Activated T-helper 1 cell treated with anti-CD3 and anti-CD28 coated beads, Interleukin-12 subunit alpha, Interleukin-12 subunit beta, Interleukin-2, Interleukin-4 antibody, amounts not matched to agents 30 ng/mL and 10 ng/mL and 1 ng/mL, durations not matched to agents 14 hours and 24 hours and 36 hours (primary cell): ENCODE data around the gene TRPM2. TPM values are rescaled to one million over a fixed set of nuclear protein-coding genes. Genes with fewer than 3 reads are reported as not detected.
"Not testable (repeated sequence)": the region's sequence is repeated elsewhere in the genome, so short reads cannot be mapped to it uniquely, and the experiment has no call there.

Experiments used
- DNase-seq: peaks from one replicate; pipeline ENCODE4 v3.0.0; 2021; ENCODE audit warnings: low spot score
- H3K27ac Mint-ChIP-seq: one replicate; pipeline ENCODE4 v1.8.0; 2021; ENCODE audit warnings: mild to moderate bottlenecking, mixed read lengths
- H3K27me3 Mint-ChIP-seq: one replicate; pipeline ENCODE4 v1.8.0; 2022; ENCODE audit warnings: mild to moderate bottlenecking, moderate library complexity, mixed read lengths; ENCODE audit not compliant: insufficient read depth
- H3K36me3 Mint-ChIP-seq: one replicate; pipeline ENCODE4 v1.8.0; 2021; ENCODE audit warnings: low read depth, mixed read lengths
- H3K4me1 Mint-ChIP-seq: one replicate; pipeline ENCODE4 v1.8.0; 2021; ENCODE audit warnings: low read depth, mixed read lengths
- H3K4me3 Mint-ChIP-seq: one replicate; pipeline ENCODE4 v1.8.0; 2021; ENCODE audit warnings: mild to moderate bottlenecking, moderate library complexity, mixed read lengths
- H3K9me3 Mint-ChIP-seq: one replicate; pipeline ENCODE4 v1.8.0; 2021; ENCODE audit warnings: mixed read lengths
- intact Hi-C: fragments of 100-400 bp; cut with micrococcal nuclease; formaldehyde crosslinking; loops from one replicate; pipeline ENCODE4 v1.15.1; 2024
- total RNA-seq: library from RNA; stranded (reverse); gene quantifications from 2 replicates; pipeline ENCODE4 v1.2.3, GENCODE V29; 2022

TRPM2 gene
- total RNA-seq, 1 donor from 2014 or later, result 15.2 TPM

DNA sequence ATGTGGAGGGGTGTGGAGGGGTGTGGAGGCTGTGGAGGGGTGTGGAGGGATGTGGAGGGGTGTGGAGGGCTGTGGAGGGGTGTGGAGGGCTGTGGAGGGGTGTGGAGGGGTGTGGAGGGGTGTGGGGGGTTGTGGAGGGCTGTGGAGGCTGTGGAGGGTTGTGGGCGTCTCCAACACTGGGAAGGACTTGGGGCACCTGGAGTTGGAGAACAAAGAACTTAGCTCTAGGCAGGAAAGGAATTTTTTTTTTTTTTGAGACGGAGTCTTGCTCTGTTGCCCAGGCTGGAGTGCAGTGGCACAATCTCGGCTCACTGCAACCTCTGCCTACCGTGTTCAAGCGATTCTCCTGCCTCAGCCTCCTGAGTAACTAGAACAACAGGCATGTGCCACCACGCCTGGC, 43.4 kb downstream of the TRPM2 start:
- DNase-seq, H3K4me1 Mint-ChIP-seq, H3K27me3 Mint-ChIP-seq, intact Hi-C loops, H3K36me3 Mint-ChIP-seq, H3K9me3 Mint-ChIP-seq, H3K4me3 Mint-ChIP-seq, H3K27ac Mint-ChIP-seq: not testable (repeated sequence)

- H3K27me3 Mint-ChIP-seq, result peaks cover 5% of the 10 kb centered on the region
- no peak overlapping the region for H3K27ac Mint-ChIP-seq
- no peak for DNase-seq
- intact Hi-C loops, result no loop called here
- peaks cover 7% of the 10 kb centered on the region for H3K36me3 Mint-ChIP-seq
- no peak overlapping the region for H3K4me3 Mint-ChIP-seq
- peaks cover 7% of the 10 kb centered on the region for H3K4me1 Mint-ChIP-seq
- H3K9me3 Mint-ChIP-seq, result no peaks in the 10 kb centered on the region
These were observed 44.1 kb downstream of the TRPM2 start for GRCh38 chr21:44397431-44398031.

DNA sequence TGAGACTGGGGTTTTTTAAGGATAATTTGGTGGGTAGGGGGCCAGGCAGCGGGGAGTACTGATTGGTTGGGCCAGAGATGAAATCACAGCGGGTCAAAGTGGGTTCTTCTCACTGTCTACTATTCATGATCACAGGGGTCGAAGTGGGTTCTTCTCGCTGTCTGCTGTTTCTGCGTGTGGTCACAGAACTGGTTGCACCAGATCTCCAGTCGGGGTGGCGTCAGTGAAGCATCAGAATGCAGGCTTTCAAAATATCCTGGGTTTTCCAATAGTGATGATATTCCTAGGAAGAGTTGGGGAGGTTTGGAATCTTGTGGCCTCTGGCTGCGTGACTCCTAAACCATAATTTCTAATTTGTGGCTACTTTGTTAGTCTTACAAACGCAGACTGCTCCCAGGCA, 45.1 kb downstream of the TRPM2 start:
- DNase-seq, result no peak
- no peak overlapping the region for H3K4me3 Mint-ChIP-seq
- no peak overlapping the region for H3K27ac Mint-ChIP-seq

DNA sequence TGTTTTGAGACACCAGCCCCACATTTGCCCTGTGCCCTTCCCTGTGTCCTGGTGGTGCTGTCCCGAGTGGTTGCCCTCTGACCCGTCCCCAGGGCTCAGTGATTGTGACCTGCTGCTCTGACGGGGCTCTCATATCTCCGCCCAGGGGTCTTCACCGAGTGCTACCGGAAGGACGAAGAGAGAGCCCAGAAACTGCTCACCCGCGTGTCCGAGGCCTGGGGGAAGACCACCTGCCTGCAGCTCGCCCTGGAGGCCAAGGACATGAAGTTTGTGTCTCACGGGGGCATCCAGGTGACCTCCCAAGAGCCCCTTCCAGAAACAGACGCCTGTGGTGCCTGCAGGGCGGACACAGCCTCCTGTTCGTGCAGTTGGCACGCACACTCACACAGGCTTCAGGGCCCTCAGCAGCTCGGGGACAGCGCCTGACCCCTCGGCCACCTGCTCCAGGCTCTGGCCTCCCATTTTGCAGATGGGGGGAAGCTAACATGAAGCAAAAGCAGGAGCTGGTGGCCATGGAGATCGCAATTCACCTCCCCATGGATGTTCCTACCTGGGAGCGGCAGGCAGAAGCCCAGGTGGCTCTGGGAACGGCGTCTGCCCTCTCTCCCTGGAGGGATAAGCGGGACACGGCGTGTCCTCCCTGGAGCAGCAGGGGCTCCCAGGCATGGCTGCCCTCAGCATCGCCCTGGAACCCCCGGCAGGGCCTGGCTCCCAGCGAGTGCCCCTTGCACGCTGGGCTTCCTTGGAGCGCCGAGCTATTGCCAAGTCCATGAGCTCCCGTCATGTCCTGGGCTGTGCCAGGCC, 45.9 kb downstream of the TRPM2 start:
- H3K4me3 Mint-ChIP-seq, result no peak overlapping the region
- H3K4me1 Mint-ChIP-seq, result peaks cover 7% of the 10 kb centered on the region
- DNase-seq, result no peak
- peaks cover 5% of the 10 kb centered on the region for H3K36me3 Mint-ChIP-seq
- H3K27ac Mint-ChIP-seq, result no peak overlapping the region
- H3K9me3 Mint-ChIP-seq, result no peaks in the 10 kb centered on the region
- intact Hi-C loops, result no loop called here
- no peaks in the 10 kb centered on the region for H3K27me3 Mint-ChIP-seq

More for the DNA sequence above, 45.1 kb downstream of the TRPM2 start:
- H3K36me3 Mint-ChIP-seq, result peaks cover 5% of the 10 kb centered on the region
- peaks cover 4% of the 10 kb centered on the region for H3K27me3 Mint-ChIP-seq
- no peaks in the 10 kb centered on the region for H3K9me3 Mint-ChIP-seq
- intact Hi-C loops, result no loop called here
- H3K4me1 Mint-ChIP-seq, result peaks cover 7% of the 10 kb centered on the region

DNA sequence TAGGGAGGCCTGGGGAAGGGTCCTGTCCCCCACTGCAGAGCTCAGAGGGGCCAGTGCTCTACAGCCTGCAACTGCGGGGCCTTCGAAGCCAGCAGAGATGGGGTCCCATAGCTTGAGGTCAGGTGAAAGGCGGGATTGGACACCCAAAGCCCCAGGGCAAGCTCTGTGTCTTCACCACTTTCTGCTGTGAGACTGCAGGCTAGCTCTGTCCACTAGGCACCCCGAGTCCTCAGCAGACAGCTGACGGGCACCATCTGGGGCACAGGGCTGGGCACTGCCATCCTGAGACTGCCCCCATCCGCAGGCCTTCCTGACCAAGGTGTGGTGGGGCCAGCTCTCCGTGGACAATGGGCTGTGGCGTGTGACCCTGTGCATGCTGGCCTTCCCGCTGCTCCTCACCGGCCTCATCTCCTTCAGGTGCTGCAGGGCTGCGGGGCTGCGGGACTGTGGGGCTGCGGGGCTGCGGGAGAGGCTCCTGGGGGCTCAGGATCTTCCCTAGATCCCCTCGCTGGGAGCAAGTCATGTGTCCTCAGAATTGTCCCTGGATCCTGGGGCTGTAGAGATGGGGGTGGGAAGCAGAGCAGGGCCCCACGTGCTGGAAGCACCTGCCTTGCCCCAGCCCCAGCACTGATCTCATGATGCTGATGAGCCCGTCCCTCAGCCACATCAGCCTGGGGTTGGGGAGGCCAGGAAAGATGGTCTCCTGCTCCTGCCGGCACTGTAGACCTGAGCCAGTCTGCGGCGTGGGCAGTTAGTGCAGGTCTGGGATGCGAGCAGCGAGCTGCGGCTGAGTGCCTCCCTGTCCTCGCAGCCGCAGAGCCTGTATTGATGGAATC, 46.8 kb downstream of the TRPM2 start:
- Mint-ChIP-seq H3K27me3 (no peaks in the 10 kb centered on the region), H3K4me3 (no peak overlapping the region), H3K9me3 (no peaks in the 10 kb centered on the region), H3K36me3 (peaks cover 5% of the 10 kb centered on the region), H3K4me1 (peaks cover 2% of the 10 kb centered on the region), H3K27ac (no peak overlapping the region)
- no peak for DNase-seq
- intact Hi-C loops, result no loop called here

DNA sequence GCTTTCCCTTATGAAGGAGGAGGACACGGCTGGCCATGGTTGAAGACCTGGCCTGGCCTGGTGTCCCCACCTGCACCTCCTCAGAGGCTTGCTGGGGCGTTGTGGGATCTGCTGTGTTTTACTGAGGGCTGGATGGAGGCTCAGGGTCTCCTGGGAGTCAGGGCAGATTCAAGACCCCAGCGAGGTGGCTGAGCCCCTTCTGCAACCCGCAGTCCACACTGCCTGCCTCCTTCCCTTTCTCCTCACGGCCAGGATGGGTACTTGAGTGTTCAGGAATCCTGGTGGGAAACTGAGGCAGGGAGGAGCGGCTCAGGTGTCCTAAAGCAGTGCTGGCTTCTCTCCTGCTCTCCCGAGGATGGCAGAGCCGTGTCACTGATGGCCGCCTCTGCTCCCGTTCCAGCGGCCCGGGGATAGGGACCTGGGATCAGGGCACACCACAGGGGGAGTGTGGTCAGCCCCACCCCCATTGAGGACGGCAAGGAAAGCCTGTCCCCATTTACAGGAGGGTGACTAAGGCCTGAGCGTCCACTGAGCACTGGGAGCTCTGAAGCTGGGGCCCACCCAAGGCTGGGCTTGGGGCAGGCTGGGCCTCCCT, 47.5 kb downstream of the TRPM2 start:
- intact Hi-C loops, result no loop called here
- Mint-ChIP-seq H3K4me1 (no peaks in the 10 kb centered on the region), H3K27ac (no peak overlapping the region), H3K27me3 (no peaks in the 10 kb centered on the region), H3K4me3 (no peak overlapping the region), H3K9me3 (no peaks in the 10 kb centered on the region), H3K36me3 (peaks cover 5% of the 10 kb centered on the region)
- DNase-seq, result no peak

DNA sequence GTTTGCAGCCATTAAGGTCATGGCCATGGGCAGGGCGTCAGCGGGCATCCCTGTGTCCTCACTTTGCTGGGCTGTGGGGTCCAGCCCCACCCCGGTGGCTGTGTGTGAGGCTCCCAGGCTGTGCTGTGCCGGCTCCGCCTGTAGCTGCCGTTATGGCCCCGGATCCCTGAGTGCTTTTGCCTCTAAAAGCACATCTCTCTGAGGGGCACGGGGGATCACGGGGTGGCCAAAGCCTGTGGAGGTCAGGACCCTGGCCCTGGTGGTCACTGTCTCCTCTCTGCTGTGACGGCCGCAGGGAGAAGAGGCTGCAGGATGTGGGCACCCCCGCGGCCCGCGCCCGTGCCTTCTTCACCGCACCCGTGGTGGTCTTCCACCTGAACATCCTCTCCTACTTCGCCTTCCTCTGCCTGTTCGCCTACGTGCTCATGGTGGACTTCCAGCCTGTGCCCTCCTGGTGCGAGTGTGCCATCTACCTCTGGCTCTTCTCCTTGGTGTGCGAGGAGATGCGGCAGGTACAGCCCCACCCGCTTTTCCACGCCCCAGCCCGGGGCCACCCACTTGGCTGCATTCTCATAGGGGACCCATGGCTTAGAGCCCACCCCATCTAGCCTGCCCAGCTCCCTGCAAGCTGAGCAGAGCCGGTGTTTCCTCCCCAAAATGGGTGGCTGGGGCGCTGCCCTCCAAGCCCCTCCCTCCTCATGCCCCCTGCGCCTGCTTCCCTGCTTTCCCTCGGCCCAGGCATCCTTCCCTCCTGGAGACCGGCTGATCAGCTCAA, 48.2 kb downstream of the TRPM2 start:
- Mint-ChIP-seq H3K36me3 (peaks cover 9% of the 10 kb centered on the region), H3K4me1 (no peaks in the 10 kb centered on the region), H3K9me3 (peaks cover 4% of the 10 kb centered on the region), H3K27ac (no peak overlapping the region), H3K27me3 (no peaks in the 10 kb centered on the region), H3K4me3 (no peak overlapping the region)
- intact Hi-C loops, result no loop called here
- DNase-seq, result no peak

- Mint-ChIP-seq H3K27ac (no peak overlapping the region), H3K4me3 (no peak overlapping the region), H3K4me1 (no peaks in the 10 kb centered on the region), H3K27me3 (no peaks in the 10 kb centered on the region), H3K9me3 (peaks cover 4% of the 10 kb centered on the region), H3K36me3 (peaks cover 13% of the 10 kb centered on the region)
- intact Hi-C loops, result no loop called here
- DNase-seq, result no peak
These were observed 49.1 kb downstream of the TRPM2 start for GRCh38 chr21:44402323-44403105.

DNA sequence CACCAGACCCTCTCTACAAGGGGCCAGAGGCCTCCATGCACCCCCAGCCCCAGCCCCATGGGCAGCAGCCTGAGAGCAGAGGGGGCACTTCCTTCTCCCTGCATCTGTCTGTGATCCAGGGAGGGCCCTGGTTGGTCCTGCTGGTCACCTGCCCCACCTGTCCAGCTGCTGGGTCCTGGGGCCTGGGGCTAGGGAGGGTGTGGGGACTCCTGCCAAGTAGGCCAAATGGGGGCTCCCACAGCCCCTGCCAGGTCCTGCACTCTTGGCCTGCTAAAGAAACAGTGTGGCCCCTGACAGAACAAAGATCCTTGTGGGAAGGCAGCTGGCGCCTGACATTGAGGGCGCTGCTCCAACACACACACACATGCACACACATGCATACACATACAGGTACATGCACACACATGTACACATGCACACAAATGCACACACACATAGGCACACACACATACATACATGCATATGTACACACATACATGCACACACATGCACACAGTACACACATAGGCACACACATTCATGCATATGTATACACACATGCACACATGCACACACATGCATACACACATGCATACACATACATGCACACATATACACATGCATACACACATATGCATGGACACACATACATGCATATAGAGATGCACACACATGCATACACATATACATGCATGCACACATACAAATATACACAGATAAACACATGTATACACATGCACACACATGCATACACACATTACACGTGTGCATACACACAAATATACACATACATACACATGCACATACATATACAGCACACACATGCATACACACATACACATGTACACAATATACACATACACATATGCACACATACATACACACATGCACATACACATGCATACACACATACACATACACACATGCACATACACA, 49.9 kb downstream of the TRPM2 start:
- peaks cover 4% of the 10 kb centered on the region for H3K9me3 Mint-ChIP-seq
- H3K36me3 Mint-ChIP-seq, result peaks cover 19% of the 10 kb centered on the region
- intact Hi-C loops, result no loop called here
- no peak for DNase-seq
- no peak overlapping the region for H3K4me3 Mint-ChIP-seq
- no peak overlapping the region for H3K27ac Mint-ChIP-seq
- no peaks in the 10 kb centered on the region for H3K27me3 Mint-ChIP-seq
- no peaks in the 10 kb centered on the region for H3K4me1 Mint-ChIP-seq

DNA sequence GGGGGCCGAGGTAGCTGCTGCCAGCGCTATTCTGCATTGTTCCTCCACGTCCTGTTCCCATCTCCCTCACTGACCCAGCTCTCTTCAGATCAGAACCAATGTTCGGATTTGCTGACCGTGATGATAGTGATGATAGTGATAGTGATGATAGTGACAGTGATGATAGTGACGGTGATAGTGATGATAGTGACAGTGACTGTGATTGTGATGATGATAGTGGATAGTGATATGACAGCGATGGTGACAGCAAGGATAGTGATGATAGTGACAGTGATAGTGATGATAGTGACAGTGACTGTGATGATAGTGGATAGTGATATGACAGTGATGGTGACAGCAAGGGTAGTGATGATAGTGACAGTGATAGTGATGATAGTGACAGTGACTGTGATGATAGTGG, 51.1 kb downstream of the TRPM2 start:
- Mint-ChIP-seq H3K36me3 (peaks cover 25% of the 10 kb centered on the region), H3K9me3 (peaks cover 11% of the 10 kb centered on the region)
- H3K27ac Mint-ChIP-seq, H3K4me1 Mint-ChIP-seq, intact Hi-C loops, DNase-seq, H3K27me3 Mint-ChIP-seq, H3K4me3 Mint-ChIP-seq: not testable (repeated sequence)
